Frontal cortex (tissue), 4 donors: ENCODE data around the gene SAXO1. TPM values are rescaled to one million over a fixed set of nuclear protein-coding genes. Genes with fewer than 3 reads are reported as not detected.
"Not testable (repeated sequence)": the region's sequence is repeated elsewhere in the genome, so short reads cannot be mapped to it uniquely, and the experiment has no call there.

ENCODE experiments used
- DNase-seq, 2 donors: peaks; one replicate each; pipeline ENCODE4 v3.0.0; 2012; ENCODE audit warnings: low spot score in 2 of 2
- FAIRE-seq: peaks from 2 replicates; lab custom pipeline; 2012; peaks lifted over from hg19 to GRCh38; lab: Jason Lieb, UNC
- total RNA-seq: library from RNA; depleted of rRNA; stranded (reverse); fragments of >200 nt; gene quantifications from one replicate; pipeline ENCODE4 v1.2.3, GENCODE V29; 2014
- donor health status: control.
- donor health status: control.
- donor health status: control.

The SAXO1 gene
- total RNA-seq, 1 donor from 2014 or later: not detected

- no peak for DNase-seq
- no peak for FAIRE-seq
These were observed 32.9 kb downstream of the SAXO1 start for GRCh38 chr9:19000133-19000532.

- DNase-seq: no peak
- no peak for FAIRE-seq
These were observed 33.7 kb downstream of the SAXO1 start for GRCh38 chr9:18999173-18999785.

DNA sequence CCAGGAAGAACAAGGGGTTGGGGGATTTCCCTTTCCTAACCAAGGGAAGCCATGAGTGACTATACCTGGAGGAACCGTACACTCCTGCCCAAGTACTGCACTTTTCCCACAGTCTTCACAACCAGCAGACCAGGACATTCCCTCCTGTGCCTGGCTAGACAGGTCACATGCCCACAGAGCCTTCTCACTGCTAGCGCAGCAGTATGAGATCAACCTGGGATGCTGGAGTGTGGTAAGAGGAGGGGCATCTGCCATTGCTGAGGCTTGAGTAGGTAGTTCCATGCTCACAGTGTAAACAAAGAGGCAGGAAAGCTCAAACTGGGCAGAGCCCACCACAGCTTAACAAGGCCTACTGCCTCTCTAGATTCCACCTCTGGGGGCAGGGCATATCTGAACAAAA is 35.9 kb downstream of the SAXO1 start:
- FAIRE-seq: no peak

DNA sequence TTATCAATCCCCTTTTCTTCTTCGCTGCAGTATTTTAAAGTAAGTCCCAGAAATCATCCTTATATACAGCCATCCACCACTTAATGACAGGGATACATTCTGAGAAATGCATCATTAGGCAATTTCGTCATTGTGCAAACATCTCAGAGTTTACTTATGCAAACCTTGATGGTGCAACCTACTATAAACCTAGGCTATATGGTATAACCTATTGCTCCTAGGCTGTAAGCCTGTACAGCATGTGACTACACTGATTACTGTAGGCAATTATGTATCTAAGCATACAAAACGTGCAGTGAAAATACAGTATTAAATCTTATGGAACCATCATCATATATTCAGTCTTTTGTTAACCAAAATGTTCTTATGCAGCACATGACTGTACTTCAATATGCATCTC is 36.8 kb downstream of the SAXO1 start:
- no peak for FAIRE-seq

More for the DNA sequence above, 35.9 kb downstream of the SAXO1 start:
- no peak for DNase-seq

DNA sequence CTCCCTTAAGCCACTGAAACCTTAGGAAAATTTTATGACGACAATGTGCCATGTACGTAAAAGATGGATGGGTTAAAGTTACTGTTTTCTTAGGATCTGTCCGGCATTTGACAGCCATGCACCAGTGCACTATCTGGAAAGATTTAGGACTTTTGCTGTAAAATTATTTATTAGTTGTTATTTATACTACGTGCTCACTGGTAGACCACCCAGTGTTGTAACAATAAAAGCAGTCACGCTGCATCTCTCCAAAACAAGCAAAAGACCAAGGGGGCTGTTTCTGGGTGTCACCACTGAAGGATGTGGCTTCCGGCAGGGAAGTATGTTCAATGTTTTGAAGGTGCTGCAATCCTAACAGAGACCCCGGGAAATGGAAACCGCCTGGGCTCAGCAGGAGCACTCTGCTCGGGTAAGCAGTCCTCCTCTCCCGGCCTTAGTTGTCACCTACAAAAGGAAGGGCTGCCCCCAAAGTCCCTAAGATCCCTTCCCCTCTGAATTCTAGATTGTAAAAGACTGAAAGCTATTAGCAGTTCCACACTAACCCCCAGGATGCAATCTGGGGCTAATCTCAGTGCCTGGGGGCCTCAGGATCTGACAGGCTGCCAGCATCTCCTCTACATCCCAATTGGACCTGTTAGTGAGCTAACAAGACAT is 38.6 kb downstream of the SAXO1 start:
- DNase-seq (no peak), FAIRE-seq (no peak)

More for the DNA sequence above, 36.8 kb downstream of the SAXO1 start:
- no peak for DNase-seq

GRCh38 chr9:18991197-18991596 is 41.8 kb downstream of the SAXO1 start:
- DNase-seq, FAIRE-seq: not testable (repeated sequence)

DNA sequence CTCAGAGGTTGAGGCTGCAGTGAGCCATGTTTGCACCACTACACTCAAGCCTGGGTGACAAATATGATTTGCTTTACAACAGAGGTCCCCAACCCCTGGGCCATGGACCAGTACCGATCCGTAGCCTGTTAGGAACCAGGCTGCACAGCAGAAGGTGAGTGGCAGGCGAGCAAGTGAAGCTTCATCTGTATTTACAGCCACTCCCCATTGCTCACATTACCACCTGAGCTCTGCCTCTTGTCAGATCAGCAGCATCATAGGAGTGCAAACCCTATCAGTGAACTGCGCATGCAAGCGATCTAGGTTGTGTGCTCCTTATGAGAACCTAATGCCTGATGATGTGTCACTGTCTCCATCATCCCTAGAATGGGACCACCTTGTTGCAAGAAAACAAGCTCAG is 42.5 kb downstream of the SAXO1 start:
- DNase-seq (no peak), FAIRE-seq (no peak)

GRCh38 chr9:18989865-18990264 is 43.1 kb downstream of the SAXO1 start:
- no peak for FAIRE-seq

GRCh38 chr9:18989097-18989496 is 43.9 kb downstream of the SAXO1 start:
- FAIRE-seq: no peak
- no peak for DNase-seq

More at GRCh38 chr9:18989865-18990264, 43.1 kb downstream of the SAXO1 start:
- no peak for DNase-seq

GRCh38 chr9:18988003-18988402 is 45.0 kb downstream of the SAXO1 start:
- DNase-seq: no peak
- no peak for FAIRE-seq

GRCh38 chr9:18985996-18986395 is 47.0 kb downstream of the SAXO1 start:
- FAIRE-seq (no peak), DNase-seq (no peak)

- no peak for DNase-seq
- no peak for FAIRE-seq
These were observed 47.5 kb downstream of the SAXO1 start for GRCh38 chr9:18985464-18985951.

DNA sequence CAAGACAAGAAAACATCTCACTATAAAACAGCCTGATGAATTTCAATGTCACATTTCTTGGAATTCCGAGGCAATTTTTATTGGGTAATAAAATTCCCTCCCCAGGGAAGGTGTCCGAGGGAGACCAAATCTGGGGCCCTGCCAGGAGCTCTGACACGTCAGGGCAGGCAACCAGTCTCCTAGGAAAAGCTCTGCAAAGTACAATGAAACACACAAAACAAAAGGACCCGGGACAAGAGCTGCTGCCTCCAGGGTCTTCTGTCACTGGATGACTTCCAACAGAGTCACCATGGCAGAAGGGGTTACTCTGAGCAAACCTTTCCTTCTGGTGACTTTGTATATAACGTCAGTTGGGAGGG is 50.8 kb downstream of the SAXO1 start:
- DNase-seq (no peak), FAIRE-seq (no peak)

DNA sequence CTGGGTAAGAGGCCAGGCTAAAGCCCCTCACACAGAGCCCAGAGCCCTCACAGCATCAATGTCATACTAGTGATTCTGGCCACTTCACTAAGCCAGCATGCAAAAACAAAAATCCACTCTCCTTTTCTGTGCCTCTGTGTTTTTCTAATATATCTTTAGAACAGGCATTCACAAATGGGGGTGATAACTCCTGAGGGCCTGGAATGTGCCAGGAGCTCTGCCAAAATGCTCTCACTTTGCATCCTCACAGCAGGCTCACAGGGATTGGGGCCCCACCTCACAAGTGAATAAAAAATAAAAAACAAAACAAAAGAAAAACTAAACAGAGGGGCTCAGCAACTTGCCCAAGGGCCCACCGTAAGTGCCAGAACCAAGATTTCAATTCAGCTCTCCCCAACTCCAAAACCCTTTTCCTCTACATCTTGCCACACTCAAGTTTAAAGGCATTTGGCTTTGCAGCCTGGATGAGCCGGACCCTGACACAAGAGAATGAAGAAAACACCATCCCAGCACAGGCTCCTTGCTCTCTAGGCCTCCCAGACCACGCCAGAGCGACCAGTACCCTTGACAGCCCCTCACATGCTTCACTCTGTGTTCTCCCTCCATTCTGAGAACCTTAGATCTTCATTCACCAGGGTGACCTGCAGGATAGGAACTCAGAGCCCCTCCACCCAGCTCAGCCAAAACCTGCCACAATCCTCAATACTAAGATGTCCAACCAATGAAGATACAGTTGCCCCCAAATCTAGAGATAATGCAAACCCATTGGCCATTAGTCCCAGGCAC is 51.3 kb downstream of the SAXO1 start:
- FAIRE-seq (no peak), DNase-seq (no peak)

DNA sequence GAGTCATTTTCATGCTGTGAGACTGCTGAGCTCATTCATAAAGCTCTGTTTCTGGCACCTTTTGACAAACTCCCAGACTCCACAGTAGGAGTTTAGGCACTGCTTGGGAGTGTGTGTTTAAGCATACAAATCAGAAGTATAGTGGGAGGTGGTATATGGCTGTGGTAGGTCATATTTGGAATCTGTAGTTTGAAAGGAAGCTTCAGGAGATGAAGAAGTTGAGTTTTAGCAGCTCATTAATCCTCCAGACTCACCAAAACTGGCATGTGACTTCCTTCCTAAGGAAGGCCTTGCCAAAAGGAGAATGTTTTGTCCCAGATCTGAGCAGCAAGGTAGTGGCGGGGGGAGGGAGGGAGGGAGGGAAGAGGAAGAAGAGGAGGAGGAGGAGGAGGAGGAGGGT is 52.8 kb downstream of the SAXO1 start:
- no peak for DNase-seq
- FAIRE-seq: no peak

- FAIRE-seq: no peak
- DNase-seq: no peak
These were observed 53.6 kb downstream of the SAXO1 start for GRCh38 chr9:18979367-18979766.

- no peak for FAIRE-seq
- no peak for DNase-seq
These were observed 54.8 kb downstream of the SAXO1 start for GRCh38 chr9:18978188-18978587.

GRCh38 chr9:18976709-18977531 is 56.1 kb downstream of the SAXO1 start:
- DNase-seq (no peak), FAIRE-seq (no peak)

- DNase-seq (no peak), FAIRE-seq (no peak)
These were observed 56.7 kb downstream of the SAXO1 start for GRCh38 chr9:18976221-18976708.

- FAIRE-seq: no peak
These were observed 59.7 kb downstream of the SAXO1 start for GRCh38 chr9:18973348-18973747.

More at GRCh38 chr9:18973348-18973747, 59.7 kb downstream of the SAXO1 start:
- DNase-seq: no peak
